DMS114 treated with DMSO at 0.1 percent for 48 hours (cell line): ENCODE data around the gene TENM4.

Experiments used
- DNase-seq: peaks from one replicate; lab custom pipeline; 2025; ENCODE audit not compliant: unreplicated experiment; lab: John Stamatoyannopoulos, UW

The TENM4 gene

GRCh38 chr11:79440571-79441460, at the start of gene TENM4:
TENM4 (minus strand) TSS chr11:79441030; CDS start chr11:79069944, 371,086 bp downstream.
- DNase-seq: no peak

- no peak for DNase-seq
Measured at GRCh38 chr11:79488286-79488685, 47.5 kb upstream of the TENM4 start.

DNA sequence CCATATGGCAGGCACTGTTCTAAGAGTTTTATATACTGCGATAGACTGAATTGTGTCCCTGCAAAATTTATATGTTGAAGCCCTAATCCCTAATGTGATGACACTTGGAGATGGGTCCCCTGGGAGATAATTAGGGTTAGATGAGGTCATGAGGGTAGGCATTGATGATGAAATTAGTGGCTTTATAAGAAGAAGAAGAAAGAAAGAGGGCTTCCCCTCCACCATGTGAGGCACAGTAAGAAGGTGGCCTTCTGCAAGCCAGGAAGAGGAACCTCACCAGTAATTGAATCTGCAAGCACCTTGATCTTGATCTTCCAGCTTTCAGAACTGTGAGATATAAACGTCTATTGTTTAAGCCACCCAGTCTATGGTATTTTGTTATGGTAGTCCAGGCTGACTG, 46.6 kb upstream of the TENM4 start:
- DNase-seq: no peak

GRCh38 chr11:79486242-79486984, 45.6 kb upstream of the TENM4 start:
- no peak for DNase-seq

GRCh38 chr11:79485694-79486093, 44.9 kb upstream of the TENM4 start:
- no peak for DNase-seq

GRCh38 chr11:79484872-79485271, 44.0 kb upstream of the TENM4 start:
- no peak for DNase-seq

- no peak for DNase-seq
Measured at GRCh38 chr11:79482800-79483199, 42.0 kb upstream of the TENM4 start.

DNA sequence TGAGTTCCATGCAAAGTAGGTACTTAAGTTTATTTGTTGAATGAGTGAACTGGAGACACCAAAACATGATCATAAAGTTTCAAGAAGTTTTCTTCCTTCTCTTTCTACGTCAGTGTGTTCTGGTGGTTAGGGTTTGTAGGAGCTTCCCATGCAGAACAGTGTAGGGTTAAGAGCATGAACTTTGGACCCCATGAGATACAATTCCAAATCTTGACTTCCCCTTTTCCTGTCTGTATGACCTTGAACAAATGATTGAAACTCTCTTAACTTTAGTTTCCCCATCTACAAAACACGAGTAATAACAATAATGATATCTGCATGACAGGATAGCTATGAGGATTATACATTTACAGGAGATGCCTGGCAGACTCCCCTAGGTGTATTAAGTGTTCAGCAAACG, 41.0 kb upstream of the TENM4 start:
- DNase-seq: no peak

DNA sequence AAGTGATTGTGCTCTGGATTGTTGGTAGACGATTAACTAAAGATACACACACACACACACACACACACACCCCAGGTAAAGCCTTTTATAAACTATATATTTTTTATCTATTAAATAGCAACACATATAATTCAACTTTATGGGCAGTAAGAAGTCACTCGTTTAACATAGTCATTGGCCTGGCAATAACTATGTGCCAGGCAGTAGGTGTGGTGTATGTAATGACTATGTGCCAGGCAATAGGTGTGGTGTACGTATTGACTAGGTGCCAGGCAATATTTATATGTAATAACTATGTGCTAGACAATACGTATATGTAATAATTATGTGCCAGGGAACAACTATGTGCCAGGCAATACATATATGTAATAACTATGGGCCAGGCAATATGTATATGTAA, 40.0 kb upstream of the TENM4 start:
- DNase-seq: no peak

DNA sequence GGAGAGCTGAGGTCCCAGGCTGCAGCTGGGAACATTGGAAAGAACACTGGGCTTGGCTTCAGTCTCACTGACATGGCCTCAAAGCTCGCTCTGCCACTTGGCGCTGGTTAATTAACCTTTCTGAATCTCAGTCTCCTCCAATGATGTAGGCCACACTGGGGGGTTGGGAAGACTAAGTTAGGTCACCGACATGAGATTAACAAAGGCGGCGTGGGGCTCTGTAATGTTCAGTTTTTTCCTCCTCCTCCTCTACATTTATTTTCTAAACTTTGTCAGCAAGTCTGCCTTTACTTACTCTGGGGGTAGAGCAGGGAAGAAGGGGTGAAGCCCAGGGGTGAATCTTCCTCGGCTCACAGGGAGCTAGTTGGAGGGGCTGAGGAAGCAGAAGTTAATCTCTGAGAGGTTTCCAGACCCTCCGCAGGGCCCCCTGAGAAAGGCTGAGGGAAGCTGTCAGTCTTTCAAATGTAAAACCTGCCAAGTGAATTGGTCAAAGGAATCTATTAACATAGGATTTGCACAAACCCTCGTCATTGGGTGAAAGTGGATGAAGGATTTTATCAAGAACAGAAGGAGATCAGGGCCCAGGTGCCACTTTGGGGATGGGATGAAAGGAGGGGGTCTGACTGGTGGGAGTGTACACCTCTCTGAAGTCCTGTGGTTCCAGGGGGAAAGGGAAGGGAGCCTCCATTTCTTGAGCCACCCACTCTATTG, 32.1 kb upstream of the TENM4 start:
- DNase-seq: no peak

- no peak for DNase-seq
Measured at GRCh38 chr11:79471071-79471844, 30.4 kb upstream of the TENM4 start.

DNA sequence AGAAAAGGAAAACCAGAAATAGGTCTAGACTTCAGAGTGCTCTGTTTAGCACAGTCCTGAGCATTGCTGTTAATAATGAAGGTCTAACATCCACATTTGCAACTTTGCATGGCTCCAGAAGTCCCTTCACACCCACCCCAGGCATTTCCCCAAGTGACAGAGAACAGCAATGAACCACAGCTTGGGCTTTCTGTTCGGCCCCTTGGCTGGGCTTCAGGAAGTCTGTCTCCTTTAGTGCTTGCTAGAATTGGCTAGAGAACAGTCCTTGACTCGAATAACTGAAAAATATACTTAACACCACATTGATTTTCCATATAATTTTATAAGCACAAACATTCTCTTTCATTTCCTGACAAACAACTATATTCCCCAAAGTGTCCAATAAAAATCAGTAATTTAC, 29.3 kb upstream of the TENM4 start:
- no peak for DNase-seq

DNA sequence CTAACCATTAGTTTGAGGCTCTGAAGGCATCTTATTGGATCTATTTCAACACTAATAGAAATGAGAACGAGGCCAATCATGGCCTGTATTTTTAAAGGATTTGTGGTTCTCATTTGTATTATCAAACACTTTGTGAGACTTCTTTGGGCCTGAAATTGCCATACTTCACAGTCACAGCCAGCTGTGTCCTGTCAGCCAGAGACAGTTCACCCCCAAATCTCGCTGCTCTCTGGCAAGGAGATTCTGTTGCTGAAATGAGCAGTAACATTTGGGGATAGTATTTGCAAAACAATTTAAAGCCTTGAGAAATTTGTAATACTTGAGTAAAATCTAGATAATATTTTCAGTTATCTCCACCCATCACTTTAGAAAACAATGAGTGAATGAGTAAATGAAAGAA, 26.9 kb upstream of the TENM4 start:
- DNase-seq: no peak

DNA sequence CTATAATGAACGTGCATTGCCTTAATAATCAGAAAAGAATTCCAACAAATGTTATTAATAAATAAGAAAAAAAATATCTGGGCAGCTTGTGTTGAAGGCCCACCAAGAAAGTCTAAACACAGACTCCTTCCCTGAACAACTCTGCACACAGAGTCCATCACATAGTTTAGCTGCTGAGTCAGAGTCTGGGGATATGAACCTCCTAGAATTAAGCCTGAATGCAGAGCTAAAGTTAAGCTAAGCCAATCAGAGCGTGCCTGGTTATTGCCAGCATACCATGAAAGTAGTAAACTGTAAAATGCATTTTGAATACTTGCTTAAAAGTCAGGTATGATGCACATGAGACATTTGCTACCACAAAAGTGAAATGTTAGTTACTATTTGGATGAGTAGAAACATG, 25.6 kb upstream of the TENM4 start:
- no peak for DNase-seq

- no peak for DNase-seq
Measured at GRCh38 chr11:79465160-79465559, 24.3 kb upstream of the TENM4 start.

GRCh38 chr11:79461666-79462645, 21.1 kb upstream of the TENM4 start:
- DNase-seq: no peak

- DNase-seq: no peak
Measured at GRCh38 chr11:79461144-79461543, 20.3 kb upstream of the TENM4 start.

- DNase-seq: no peak
Measured at GRCh38 chr11:79458709-79459108, 17.9 kb upstream of the TENM4 start.

DNA sequence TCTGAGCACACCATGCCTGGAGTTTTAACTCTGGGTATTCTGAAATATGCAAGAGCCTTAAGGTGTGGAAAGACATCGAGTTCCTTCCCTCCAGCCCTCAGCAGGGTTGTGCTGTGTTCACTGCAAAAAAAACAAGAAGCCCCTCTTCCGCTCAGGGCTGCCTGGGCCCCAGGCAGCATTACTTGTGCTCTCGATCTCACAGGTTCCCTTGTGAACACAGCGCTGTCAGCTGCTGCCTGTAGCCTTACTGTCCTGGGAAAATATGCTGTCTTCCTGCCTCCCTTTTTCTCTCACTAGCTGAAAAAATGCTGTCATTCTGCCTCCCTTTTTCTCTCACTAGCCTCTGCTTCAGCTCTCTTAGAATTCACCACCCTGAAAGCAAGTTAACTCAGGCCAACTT, 15.7 kb upstream of the TENM4 start:
- DNase-seq: no peak

- DNase-seq: no peak
Measured at GRCh38 chr11:79453617-79454016, 12.8 kb upstream of the TENM4 start.
